GM06990 (cell line): Measurements from ENCODE around the gene AGXT2.

ENCODE experiments used
- DNase-seq: peaks from one replicate; pipeline ENCODE4 v3.0.0-alpha.2; 2011; ENCODE audit not compliant: insufficient read length; ENCODE audit errors: extremely low read depth
- H3K27me3 ChIP-seq: replicated peaks from 2 replicates; pipeline ENCODE4 v1.6.0; 2011; ENCODE audit warnings: low read length; ENCODE audit not compliant: control insufficient read depth, insufficient read depth
- H3K36me3 ChIP-seq: 2 replicates; pipeline ENCODE4 v1.5.1; 2011; ENCODE audit warnings: low read length; ENCODE audit not compliant: control insufficient read depth, insufficient read depth
- H3K4me3 ChIP-seq: replicated peaks from 2 replicates; pipeline ENCODE4 v1.5.1; 2011; ENCODE audit warnings: low read depth, mild to moderate bottlenecking, control low read depth, low read length
- CTCF ChIP-seq: IDR thresholded peaks from 2 replicates; pipeline ENCODE4 v1.5.1; 2011; ENCODE audit warnings: low read length, control low read depth, mild to moderate bottlenecking, inconsistent platforms; ENCODE audit not compliant: insufficient read depth, poor library complexity, severe bottlenecking

The AGXT2 gene

GRCh38 chr5:34967540-34967939 lies 80.2 kb downstream of the AGXT2 start:
- no peak for DNase-seq
- H3K4me3 ChIP-seq: no peak overlapping the region
- H3K27me3 ChIP-seq: no peaks in the 10 kb centered on the region
- H3K36me3 ChIP-seq: peaks cover 1% of the 10 kb centered on the region; the same call in 1 of the 2 replicates
- TF ChIP-seq CTCF: no peak

- DNase-seq: peak; percentile 43
- H3K36me3 ChIP-seq: no peaks in the 10 kb centered on the region; the same call in 1 of the 2 replicates
- no peak overlapping the region for H3K4me3 ChIP-seq
- no peaks in the 10 kb centered on the region for H3K27me3 ChIP-seq
- TF ChIP-seq CTCF: no peak
Observed at GRCh38 chr5:34959323-34959722, 88.4 kb downstream of the AGXT2 start.

GRCh38 chr5:34957857-34958690 lies 89.7 kb downstream of the AGXT2 start:
- H3K4me3 ChIP-seq: no peak overlapping the region
- no peaks in the 10 kb centered on the region; the same call in none of the 2 replicates for H3K36me3 ChIP-seq
- peak; percentile 65 for TF ChIP-seq CTCF
- DNase-seq: no peak
- no peaks in the 10 kb centered on the region for H3K27me3 ChIP-seq

GRCh38 chr5:34957321-34957720 lies 90.4 kb downstream of the AGXT2 start:
- no peaks in the 10 kb centered on the region; the same call in none of the 2 replicates for H3K36me3 ChIP-seq
- no peak for TF ChIP-seq CTCF
- no peak for DNase-seq
- no peak overlapping the region for H3K4me3 ChIP-seq
- H3K27me3 ChIP-seq: no peaks in the 10 kb centered on the region
